Lung (tissue), 12 donors: ENCODE data around the gene CIART. TPM values are rescaled to one million over a fixed set of nuclear protein-coding genes. Genes with fewer than 3 reads are reported as not detected.

Source experiments
- ATAC-seq: fragments of 200-7000 bp; cut with Tn5 transposase; one replicate; pipeline ENCODE4 v1.9.1; 2020; ENCODE audit warnings: moderate number of reproducible peaks; ENCODE audit not compliant: insufficient read depth, low FRiP score
- DNase-seq, 3 donors: peaks; one replicate each; pipeline ENCODE4 v3.0.0-alpha.2; 2013 to 2017
- H3K27ac ChIP-seq, 2 donors: one replicate each; pipeline ENCODE4 v1.5.1; 2013; ENCODE audit warnings: mild to moderate bottlenecking in 2 of 2, moderate library complexity in 2 of 2, control low read depth in 1 of 2, inconsistent platforms in 1 of 2, low read depth in 1 of 2, low read length in 1 of 2
- H3K27me3 ChIP-seq, 3 donors: one replicate each; pipeline ENCODE4 v1.5.1; 2013; ENCODE audit warnings: low read length in 2 of 3; ENCODE audit not compliant: control insufficient read depth in 3 of 3, insufficient read depth in 3 of 3
- H3K36me3 ChIP-seq, 4 donors: one replicate each; pipeline ENCODE4 v1.5.1; 2013; ENCODE audit warnings: low read length in 4 of 4, mild to moderate bottlenecking in 1 of 4, moderate library complexity in 1 of 4; ENCODE audit not compliant: control insufficient read depth in 4 of 4, insufficient read depth in 4 of 4
- H3K4me1 ChIP-seq, 5 donors: one replicate each; pipeline ENCODE4 v1.5.1; 2013; ENCODE audit warnings: low read length in 5 of 5, mild to moderate bottlenecking in 2 of 5, moderate library complexity in 1 of 5; ENCODE audit not compliant: control insufficient read depth in 5 of 5, insufficient read depth in 5 of 5
- H3K4me3 ChIP-seq: one replicate; pipeline ENCODE4 v1.5.1; 2013; ENCODE audit warnings: mild to moderate bottlenecking, control low read depth, moderate library complexity
- H3K9ac ChIP-seq, 2 donors: one replicate each; pipeline ENCODE4 v1.5.1; 2013; ENCODE audit warnings: low read length in 2 of 2, control low read depth in 1 of 2; ENCODE audit not compliant: insufficient read depth in 1 of 2
- H3K9me3 ChIP-seq, 4 donors: one replicate each; pipeline ENCODE4 v1.5.1; 2013; ENCODE audit warnings: low read length in 3 of 4, mild to moderate bottlenecking in 1 of 4, moderate library complexity in 1 of 4; ENCODE audit not compliant: control insufficient read depth in 4 of 4, insufficient read depth in 3 of 4
- CTCF ChIP-seq: IDR thresholded peaks from 2 replicates; pipeline ENCODE4 v1.5.1; 2012; ENCODE audit warnings: mild to moderate bottlenecking; ENCODE audit errors: control extremely low read depth, extremely low read depth
- WGBS, 2 donors: extraction: QIAGEN DNeasy Blood & Tissue Kit; methylation state at CpG; one replicate each; pipeline ENCODE4 v1.1.7; 2013; 5-methylcytosine and 5-hydroxymethylcytosine counted together
- polyA plus RNA-seq, 2 donors: library from polyadenylated mRNA; stranded (reverse); fragments of 200-250 nt; gene quantifications; one replicate each; pipeline ENCODE4 v1.2.1, GENCODE V29; 2013
- total RNA-seq, 2 donors: library from RNA; depleted of rRNA in 1 of 2; stranded (reverse); fragments of >200 nt in 1 of 2; gene quantifications; one replicate each; pipeline ENCODE4 v1.2.1, GENCODE V29; 2014 to 2021
- donor health status: control.
- donor health status: control.
- donor health status: Bipolar disorder and iron deficiency.
- donor health status: healthy.
- donor health status: DM: yes; HTN: yes; CAD: no.

The CIART gene
- total and polyA plus RNA-seq, 4 donors = 1.3 to 8.0 (median 4.9) TPM

GRCh38 chr1:150234309-150234565, 48.1 kb upstream of the CIART start:
- no peak for DNase-seq
- Histone ChIP-seq H3K27me3 (no peaks in the 10 kb centered on the region), H3K4me3 (peak overlapping the region; percentile 79), H3K36me3 (peaks cover 0 to 3% (median 1%) of the 10 kb centered on the region in 4 donors), H3K4me1 (peaks cover 0 to 18% (median 6%) of the 10 kb centered on the region in 5 donors), H3K9ac (peak overlapping the region; percentile 78 to 90), H3K27ac (peak overlapping the region; percentile 94 to 98), H3K9me3 (no peaks in the 10 kb centered on the region)
- WGBS, 2 donors = 0 to 1% methylated on average over 9 of the region's 9 CpGs
- ATAC-seq = peak; percentile 1
- TF ChIP-seq CTCF = no peak

- Histone ChIP-seq H3K9me3 (no peaks in the 10 kb centered on the region), H3K27me3 (no peaks in the 10 kb centered on the region), H3K4me3 (peak overlapping the region; percentile 79), H3K4me1 (peaks cover 0 to 18% (median 6%) of the 10 kb centered on the region in 5 donors), H3K27ac (peak overlapping the region; percentile 94 to 98), H3K36me3 (peaks cover 0 to 3% (median 0%) of the 10 kb centered on the region in 4 donors), H3K9ac (peak overlapping the region; percentile 78 to 90)
- WGBS, 2 donors = 0 to 1% methylated on average over 65 to 78 of the region's 78 CpGs
- TF ChIP-seq CTCF = no peak
- peak; percentile 58 for ATAC-seq
- DNase-seq = peak; percentile 86 to 88 (median 88)
Measured at GRCh38 chr1:150234566-150235293, 47.6 kb upstream of the CIART start.

GRCh38 chr1:150235294-150235851, 47.0 kb upstream of the CIART start:
- DNase-seq = peak in 2 of 3 donors; percentile 41 to 47
- Histone ChIP-seq H3K4me1 (peaks cover 0 to 18% (median 6%) of the 10 kb centered on the region in 5 donors), H3K9me3 (no peaks in the 10 kb centered on the region), H3K9ac (peak overlapping the region; percentile 78 to 90), H3K27me3 (no peaks in the 10 kb centered on the region), H3K27ac (peak overlapping the region; percentile 94 to 98), H3K4me3 (peak overlapping the region; percentile 79), H3K36me3 (peaks cover 0 to 3% (median 0%) of the 10 kb centered on the region in 4 donors)
- no peak for TF ChIP-seq CTCF
- ATAC-seq = no peak
- WGBS, 2 donors = 0% methylated on average over 26 to 27 of the region's 27 CpGs
